NCI-H1092 treated with DMSO at 0.1 percent for 48 hours (cell line): ENCODE measurements around the gene NTM.

Experiments
- DNase-seq: peaks from one replicate; lab custom pipeline; 2025; lab: John Stamatoyannopoulos, UW

Gene NTM

GRCh38 chr11:131499199-131499598, 128.8 kb downstream of the NTM start:
- no peak for DNase-seq

GRCh38 chr11:131503017-131503416, 132.6 kb downstream of the NTM start:
- DNase-seq: no peak

- DNase-seq: no peak
Measured at GRCh38 chr11:131504199-131504949, 134.0 kb downstream of the NTM start.

GRCh38 chr11:131506348-131506747, 135.9 kb downstream of the NTM start:
- DNase-seq: no peak

GRCh38 chr11:131510662-131511061, 140.2 kb downstream of the NTM start:
- no peak for DNase-seq

GRCh38 chr11:131511794-131512193, 141.4 kb downstream of the NTM start:
- DNase-seq: peak; percentile 18

- no peak for DNase-seq
Measured at GRCh38 chr11:131512228-131512627, 141.8 kb downstream of the NTM start.

- no peak for DNase-seq
Measured at GRCh38 chr11:131514062-131514461, 143.6 kb downstream of the NTM start.

GRCh38 chr11:131518305-131518838, 148.0 kb downstream of the NTM start:
- no peak for DNase-seq

GRCh38 chr11:131522851-131523250, 152.4 kb downstream of the NTM start:
- DNase-seq: no peak

- no peak for DNase-seq
Measured at GRCh38 chr11:131530407-131530806, 160.0 kb downstream of the NTM start.

- DNase-seq: no peak
Measured at GRCh38 chr11:131533149-131533548, 162.7 kb downstream of the NTM start.

- DNase-seq: no peak
Measured at GRCh38 chr11:131533998-131534397, 163.6 kb downstream of the NTM start.

GRCh38 chr11:131534611-131535010, 164.2 kb downstream of the NTM start:
- no peak for DNase-seq

GRCh38 chr11:131536159-131536558, 165.7 kb downstream of the NTM start:
- DNase-seq: no peak

GRCh38 chr11:131537196-131537595, 166.8 kb downstream of the NTM start:
- DNase-seq: no peak

- no peak for DNase-seq
Measured at GRCh38 chr11:131537748-131538147, 167.3 kb downstream of the NTM start.

GRCh38 chr11:131538322-131538721, 167.9 kb downstream of the NTM start:
- no peak for DNase-seq

GRCh38 chr11:131540676-131541075, 170.3 kb downstream of the NTM start:
- DNase-seq: no peak

- no peak for DNase-seq
Measured at GRCh38 chr11:131543389-131544025, 173.1 kb downstream of the NTM start.

GRCh38 chr11:131544591-131544990, 174.2 kb downstream of the NTM start:
- DNase-seq: no peak

GRCh38 chr11:131546218-131546895, 175.9 kb downstream of the NTM start:
- DNase-seq: no peak

- no peak for DNase-seq
Measured at GRCh38 chr11:131549099-131549498, 178.7 kb downstream of the NTM start.
